Caco-2 (cell line): ENCODE data around the gene OSM. TPM values are rescaled to one million over a fixed set of nuclear protein-coding genes. Genes with fewer than 3 reads are reported as not detected.

ENCODE experiments used
- BruUV-seq: library from RNA; stranded (reverse); fragments of 400-500 nt; replicated peaks from 2 replicates; lab custom pipeline; 2021; lab: Mats Ljungman, UMichigan
- CTCF ChIA-PET: fragments of 300-600 bp; sonication (Branson Sonifier 250); formaldehyde crosslinking; loops from one replicate; lab custom pipeline; 2022; ENCODE audit warnings: antibody characterized with exemption; lab: Charles Lee
- POLR2A ChIA-PET: fragments of 300-600 bp; sonication (Branson Sonifier 250); formaldehyde crosslinking; loops from one replicate; lab custom pipeline; 2022; ENCODE audit warnings: antibody characterized with exemption; lab: Charles Lee
- DNase-seq, 2 experiments: peaks; one replicate each; pipeline versions ENCODE4 v3.0.0 to v3.0.0-alpha.2; 2020 to 2022
- H3K27me3 ChIP-seq: replicated peaks from 2 replicates; pipeline ENCODE4 v1.6.0; 2011; ENCODE audit warnings: low read length; ENCODE audit not compliant: control insufficient read depth, insufficient read depth
- H3K36me3 ChIP-seq: 2 replicates; pipeline ENCODE4 v1.5.1; 2011; ENCODE audit warnings: low read length; ENCODE audit not compliant: control insufficient read depth, insufficient read depth
- H3K4me1 ChIP-seq: fragments of 250-450 bp; sonication (Bioruptor Pico); 2 replicates; pipeline ENCODE4 v1.5.1; 2020; ENCODE audit warnings: mild to moderate bottlenecking
- H3K4me3 ChIP-seq: 2 replicates; pipeline ENCODE4 v1.5.1; 2011; ENCODE audit warnings: low read depth, mild to moderate bottlenecking, control low read depth, low read length
- H3K9me3 ChIP-seq: fragments of 250-450 bp; sonication (Bioruptor Pico); 2 replicates; pipeline ENCODE4 v1.5.1; 2020; ENCODE audit warnings: mild to moderate bottlenecking, moderate library complexity
- H3K27ac Mint-ChIP-seq: one replicate; pipeline ENCODE4 v1.8.0; 2022; ENCODE audit warnings: mixed read lengths; ENCODE audit not compliant: unreplicated experiment
- H3K27me3 Mint-ChIP-seq: one replicate; pipeline ENCODE4 v1.8.0; 2022; ENCODE audit warnings: mixed read lengths; ENCODE audit not compliant: insufficient read depth, unreplicated experiment
- H3K36me3 Mint-ChIP-seq: one replicate; pipeline ENCODE4 v1.8.0; 2022; ENCODE audit warnings: mild to moderate bottlenecking, mixed read lengths; ENCODE audit not compliant: insufficient read depth, unreplicated experiment
- H3K4me1 Mint-ChIP-seq: one replicate; pipeline ENCODE4 v1.8.0; 2022; ENCODE audit warnings: low read depth, mixed read lengths; ENCODE audit not compliant: unreplicated experiment
- H3K4me3 Mint-ChIP-seq: one replicate; pipeline ENCODE4 v1.8.0; 2022; ENCODE audit warnings: mild to moderate bottlenecking, moderate library complexity, mixed read lengths; ENCODE audit not compliant: unreplicated experiment
- H3K9me3 Mint-ChIP-seq: one replicate; pipeline ENCODE4 v1.8.0; 2022; ENCODE audit warnings: mixed read lengths; ENCODE audit not compliant: unreplicated experiment
- intact Hi-C: fragments of 100-400 bp; cut with micrococcal nuclease; formaldehyde crosslinking; loops from one replicate; pipeline ENCODE4 v1.10.0; 2022; ENCODE audit not compliant: unreplicated experiment
- total RNA-seq: library from RNA; stranded (reverse); gene quantifications from 2 replicates; pipeline ENCODE4 v1.2.3, GENCODE V29; 2022
- TF ChIP-seq, protein P1 (sequence below), 2 experiments: fragments of 200-600 bp in 1 of 2; IDR thresholded peaks; 1 replicate in 1 of 2; 2 replicates in 1 of 2; pipeline versions ENCODE4 v1.5.1 to v1.8.0; 2011 to 2022; ENCODE audit warnings: antibody characterized with exemption in 1 of 2, control low read depth in 1 of 2, inconsistent platforms in 1 of 2, low read depth in 1 of 2, low read length in 1 of 2, mild to moderate bottlenecking in 1 of 2, moderate library complexity in 1 of 2; ENCODE audit not compliant: insufficient read depth in 1 of 2, severe bottlenecking in 1 of 2, unreplicated experiment in 1 of 2

OSM gene
- total RNA-seq, 1 experiment from 2014 or later, result not detected

DNA sequence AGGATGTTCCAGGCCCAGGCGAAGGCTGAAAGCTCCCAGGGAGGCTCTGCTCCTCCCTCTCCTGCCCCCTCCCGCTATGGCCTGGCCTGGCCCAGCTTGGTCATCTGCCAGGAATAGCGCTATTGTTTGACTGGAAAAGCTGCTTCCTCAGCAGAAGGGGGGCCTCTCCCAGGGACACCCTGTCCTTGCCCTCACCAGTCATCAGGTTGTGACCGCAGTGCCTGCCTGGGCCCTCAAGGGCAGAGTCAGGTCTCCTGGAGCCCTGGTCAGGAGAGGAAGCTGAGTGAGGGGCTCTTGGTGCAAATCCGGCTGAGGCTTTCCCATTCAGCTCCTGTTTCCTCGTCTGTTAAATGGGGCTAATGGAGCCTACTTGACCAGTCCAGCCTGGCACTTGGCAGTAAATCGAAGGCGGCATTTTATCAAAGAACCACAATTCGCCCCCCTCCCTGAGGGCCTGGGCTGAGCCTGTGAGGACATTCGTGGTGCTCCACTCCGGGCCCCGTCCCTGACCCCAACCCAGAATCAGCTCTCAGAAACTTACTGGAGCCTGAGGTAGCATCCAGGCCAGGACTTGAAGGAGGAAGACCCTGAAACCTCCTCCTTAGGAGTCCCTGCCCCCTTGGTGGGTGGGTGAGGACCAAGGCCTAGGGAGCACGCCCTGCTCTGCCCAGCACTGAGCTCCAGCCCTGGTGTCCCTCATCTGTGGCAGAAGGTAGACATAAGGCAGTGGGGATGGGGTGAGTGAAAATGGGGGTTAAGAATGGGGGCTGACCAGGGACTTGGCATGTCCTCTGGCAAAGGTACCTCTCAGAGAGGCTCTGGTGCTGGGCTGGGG lies 24.6 kb upstream of the OSM start:
- no peak for DNase-seq
- H3K4me1 Mint-ChIP-seq, result peaks cover 5% of the 10 kb centered on the region
- ChIA-PET POLR2A (interaction anchor here (1.4 kb wide), 1 partner anchor 36 kb away, joined by 10 read pairs; the partner anchor contains the start of gene TBC1D10A), CTCF (interaction anchor here (1.1 to 4.4 kb wide), 2 partner anchors 36 to 100 kb away, joined by 3 to 106 read pairs; partner anchors contain the start of gene TBC1D10A)
- H3K4me3 ChIP-seq, result no peak overlapping the region
- peaks cover 8% of the 10 kb centered on the region for H3K36me3 Mint-ChIP-seq
- no peak overlapping the region for H3K4me3 Mint-ChIP-seq
- BruUV-seq, result no TSS peak
- no peaks in the 10 kb centered on the region for H3K9me3 ChIP-seq
- no peak overlapping the region for H3K27ac Mint-ChIP-seq
- H3K27me3 Mint-ChIP-seq, result no peaks in the 10 kb centered on the region
- H3K36me3 ChIP-seq, result no peaks in the 10 kb centered on the region
- H3K9me3 Mint-ChIP-seq, result no peaks in the 10 kb centered on the region
- TF ChIP-seq, protein P1, sequence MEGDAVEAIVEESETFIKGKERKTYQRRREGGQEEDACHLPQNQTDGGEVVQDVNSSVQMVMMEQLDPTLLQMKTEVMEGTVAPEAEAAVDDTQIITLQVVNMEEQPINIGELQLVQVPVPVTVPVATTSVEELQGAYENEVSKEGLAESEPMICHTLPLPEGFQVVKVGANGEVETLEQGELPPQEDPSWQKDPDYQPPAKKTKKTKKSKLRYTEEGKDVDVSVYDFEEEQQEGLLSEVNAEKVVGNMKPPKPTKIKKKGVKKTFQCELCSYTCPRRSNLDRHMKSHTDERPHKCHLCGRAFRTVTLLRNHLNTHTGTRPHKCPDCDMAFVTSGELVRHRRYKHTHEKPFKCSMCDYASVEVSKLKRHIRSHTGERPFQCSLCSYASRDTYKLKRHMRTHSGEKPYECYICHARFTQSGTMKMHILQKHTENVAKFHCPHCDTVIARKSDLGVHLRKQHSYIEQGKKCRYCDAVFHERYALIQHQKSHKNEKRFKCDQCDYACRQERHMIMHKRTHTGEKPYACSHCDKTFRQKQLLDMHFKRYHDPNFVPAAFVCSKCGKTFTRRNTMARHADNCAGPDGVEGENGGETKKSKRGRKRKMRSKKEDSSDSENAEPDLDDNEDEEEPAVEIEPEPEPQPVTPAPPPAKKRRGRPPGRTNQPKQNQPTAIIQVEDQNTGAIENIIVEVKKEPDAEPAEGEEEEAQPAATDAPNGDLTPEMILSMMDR (IDR thresholded peaks at IDR 0.05; ENCODE audit: insufficient read depth in 1 of 2, low read depth in 1 of 2, low read length in 1 of 2, severe bottlenecking in 1 of 2, unreplicated experiment in 1 of 2), result no peak
- intact Hi-C loops, result no loop called here
- H3K27me3 ChIP-seq, result no peaks in the 10 kb centered on the region
- peaks cover 4% of the 10 kb centered on the region for H3K4me1 ChIP-seq

DNA sequence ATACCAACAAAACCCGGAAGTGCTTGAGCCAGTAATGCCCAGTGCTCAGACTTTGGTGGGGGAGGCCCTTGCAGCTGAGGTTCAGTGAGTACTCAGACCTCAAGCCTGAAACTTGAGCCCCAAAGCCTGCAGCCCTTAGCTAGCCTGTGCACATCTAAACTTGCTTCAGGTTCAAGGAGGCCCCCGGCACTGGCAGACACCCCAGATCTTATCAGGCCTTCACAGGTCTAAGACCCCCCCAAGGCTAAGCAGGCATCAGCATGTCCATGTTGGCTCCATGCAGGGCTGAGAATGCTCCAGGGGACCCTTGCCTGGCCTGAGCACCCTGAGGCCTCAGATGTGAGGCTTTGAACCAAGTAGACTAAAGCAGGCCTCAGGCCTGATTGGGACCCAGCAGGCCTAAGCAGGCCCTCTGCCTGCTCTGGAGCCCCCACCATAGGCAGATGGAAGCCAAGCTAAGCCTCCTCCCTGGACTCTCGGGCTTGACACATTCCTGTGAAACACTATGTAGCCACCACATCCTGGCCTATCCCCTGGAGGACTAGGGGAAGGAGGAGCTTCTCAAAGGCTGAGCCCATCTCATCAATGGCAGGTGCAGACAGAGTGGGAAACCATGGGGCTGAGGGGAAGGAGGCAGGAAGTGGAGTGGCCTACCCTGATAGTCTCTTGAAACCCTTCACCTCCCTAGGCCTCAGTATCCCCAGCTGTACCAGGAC lies 23.8 kb upstream of the OSM start:
- intact Hi-C loops, result no loop called here
- TF ChIP-seq, protein P1 (IDR thresholded peaks at IDR 0.05; ENCODE audit: insufficient read depth in 1 of 2, low read depth in 1 of 2, low read length in 1 of 2, severe bottlenecking in 1 of 2, unreplicated experiment in 1 of 2), result no peak
- Mint-ChIP-seq H3K4me3 (peak overlapping the region; percentile 81), H3K27ac (no peak overlapping the region), H3K4me1 (peaks cover 5% of the 10 kb centered on the region), H3K9me3 (no peaks in the 10 kb centered on the region), H3K27me3 (no peaks in the 10 kb centered on the region), H3K36me3 (peaks cover 8% of the 10 kb centered on the region)
- no peaks in the 10 kb centered on the region for H3K36me3 ChIP-seq
- no TSS peak for BruUV-seq
- DNase-seq, result no peak
- no peaks in the 10 kb centered on the region for H3K9me3 ChIP-seq
- no peak overlapping the region for H3K4me3 ChIP-seq
- peaks cover 4% of the 10 kb centered on the region for H3K4me1 ChIP-seq
- no peaks in the 10 kb centered on the region for H3K27me3 ChIP-seq
- POLR2A ChIA-PET, result interaction anchor here (1.4 kb wide), 1 partner anchor 36 kb away, joined by 10 read pairs; the partner anchor contains the start of gene TBC1D10A
- CTCF ChIA-PET, result interaction anchor here (1.4 to 4.4 kb wide), 5 partner anchors 8 to 183 kb away, joined by 3 to 106 read pairs (median 45); partner anchors contain the start of genes RNF215 and TBC1D10A

DNA sequence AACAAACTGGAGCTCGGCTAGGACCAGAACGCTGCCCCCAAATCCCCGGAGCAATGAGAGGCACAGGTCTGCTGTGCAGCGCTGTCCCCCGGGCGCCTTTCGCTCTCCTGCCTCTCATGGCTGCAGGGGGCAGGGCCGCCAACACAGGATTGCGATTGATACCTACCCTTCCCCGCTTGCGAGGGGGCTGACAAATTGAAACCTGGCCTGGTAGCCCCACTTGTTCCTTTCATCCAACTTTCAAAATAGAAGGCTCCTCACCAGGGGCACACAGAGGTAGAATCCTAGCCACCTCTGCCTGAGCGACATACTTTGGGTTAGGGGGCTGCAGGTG lies 23.3 kb upstream of the OSM start:
- Mint-ChIP-seq H3K4me1 (peaks cover 7% of the 10 kb centered on the region), H3K9me3 (no peaks in the 10 kb centered on the region), H3K4me3 (peak overlapping the region; percentile 81), H3K27me3 (no peaks in the 10 kb centered on the region), H3K27ac (no peak overlapping the region), H3K36me3 (peaks cover 8% of the 10 kb centered on the region)
- intact Hi-C loops, result loop anchor here (1.0 to 10.0 kb wide), 5 partner anchors 8 to 195 kb away; partner anchors contain the start of gene RNF215
- no peak for DNase-seq
- POLR2A ChIA-PET, result interaction anchor here (1.4 kb wide), 1 partner anchor 37 kb away, joined by 10 read pairs; the partner anchor contains the start of gene TBC1D10A
- Histone ChIP-seq H3K36me3 (no peaks in the 10 kb centered on the region), H3K4me3 (peak overlapping the region; percentile 80), H3K4me1 (peaks cover 4% of the 10 kb centered on the region), H3K27me3 (no peaks in the 10 kb centered on the region), H3K9me3 (no peaks in the 10 kb centered on the region)
- BruUV-seq, result no TSS peak
- CTCF ChIA-PET, result interaction anchor here (1.4 to 4.4 kb wide), 5 partner anchors 8 to 182 kb away, joined by 3 to 106 read pairs (median 45); partner anchors contain the start of genes RNF215 and TBC1D10A
- TF ChIP-seq, protein P1 (IDR thresholded peaks at IDR 0.05; ENCODE audit: insufficient read depth in 1 of 2, low read depth in 1 of 2, low read length in 1 of 2, severe bottlenecking in 1 of 2, unreplicated experiment in 1 of 2), result no peak
